Ovary (tissue), 9 donors: ENCODE measurements around the gene TNKS1BP1. TPM values are rescaled to one million over a fixed set of nuclear protein-coding genes. Genes with fewer than 3 reads are reported as not detected.
A peak's percentile ranks its signal among the peaks of the same experiment; 100 is the strongest.

Experiments
- DNase-seq, 5 donors: peaks; one replicate each; pipeline ENCODE4 v3.0.0-alpha.2; 2019 to 2020
- H3K27ac ChIP-seq, 2 donors: fragments of 200-600 bp; one replicate each; pipeline versions ENCODE4 v1.5.1 to v1.8.0; 2019 to 2022
- H3K27me3 ChIP-seq: fragments of 200-600 bp; one replicate; pipeline ENCODE4 v1.8.0; 2022
- H3K36me3 ChIP-seq: fragments of 200-600 bp; sonication (generic); one replicate; pipeline ENCODE4 v1.5.1; 2019
- H3K4me1 ChIP-seq: one replicate; pipeline ENCODE4 v1.8.1; 2013; ENCODE audit warnings: mild to moderate bottlenecking, moderate library complexity; ENCODE audit not compliant: insufficient read depth
- H3K4me3 ChIP-seq: fragments of 200-600 bp; sonication (generic); one replicate; pipeline ENCODE4 v1.5.1; 2017
- H3K9me3 ChIP-seq, 2 donors: fragments of 200-600 bp in 1 of 2; sonication (generic) in 1 of 2; one replicate each; pipeline versions ENCODE4 v1.5.1 to v1.8.1; 2013 to 2019; ENCODE audit warnings: mild to moderate bottlenecking in 1 of 2, moderate library complexity in 1 of 2
- EP300 ChIP-seq: sonication (generic); formaldehyde crosslinking; IDR thresholded peaks from one replicate; pipeline ENCODE4 v1.6.1; 2017; ENCODE audit warnings: antibody characterized with exemption
- POLR2A ChIP-seq: fragments of 450-650 bp; IDR thresholded peaks from one replicate; pipeline ENCODE4 v1.6.1; 2017; ENCODE audit warnings: antibody characterized with exemption, mild to moderate bottlenecking, moderate library complexity
- WGBS, 3 donors: extraction: QIAGEN DNeasy Blood & Tissue Kit in 1 of 3; methylation state at CpG; one replicate each; pipeline versions ENCODE4 v1.1.5 to v1.1.7; 2013 to 2017; 5-methylcytosine and 5-hydroxymethylcytosine counted together
- intact Hi-C, 4 donors: fragments of 100-400 bp; cut with DNase I; formaldehyde crosslinking; loops; one replicate each; pipeline versions ENCODE4 v1.11.0 to v1.15.1; 2022 to 2023
- polyA plus RNA-seq, 2 donors: library from polyadenylated mRNA; stranded (reverse); fragments of 200-250 nt in 1 of 2; fragments of 350-450 nt in 1 of 2; fragmentation: Illumina TruSeq in 1 of 2; extraction: RNeasy Lipid Tissue Mini Kit (QIAGEN cat#74804) in 1 of 2; gene quantifications; one replicate each; pipeline ENCODE4 v1.2.3, GENCODE V29; 2013 to 2014
- total RNA-seq, 7 donors: library from RNA; depleted of rRNA in 2 of 7; stranded (reverse); fragments of >200 nt in 2 of 7; fragmentation: NEBNext Ultra II Directional in 3 of 7; extraction: Animal tissue kit (Norgen Biotek cat#: 25700) in 3 of 7; gene quantifications; one replicate each; pipeline versions ENCODE4 v1.1.0 to v1.2.4, GENCODE V29; 2016 to 2023
- TF ChIP-seq, protein P1 (sequence below), 3 donors: fragments of 450-650 bp in 2 of 3; fragments of 200-600 bp in 1 of 3; IDR thresholded peaks; one replicate each; pipeline versions ENCODE4 v1.5.1 to v1.8.0; 2016 to 2022; ENCODE audit warnings: antibody characterized with exemption in 3 of 3, mild to moderate bottlenecking in 1 of 3
- donor health status: DM: no; HTN: no; CAD: no; lungs with moderate emphysema.
- donor health status: DM: no; HTN: no; CAD: no.
- donor health status: Bipolar disorder and iron deficiency.
- donor health status: DM: yes; HTN: yes; CAD: no.
- donor health status: DM: no; HTN: no; CAD: no.
- donor health status: DM: yes; HTN: yes; CAD: no.

The TNKS1BP1 gene
- total and polyA plus RNA-seq, 9 donors = 45.2 to 230 (median 132) TPM

DNA sequence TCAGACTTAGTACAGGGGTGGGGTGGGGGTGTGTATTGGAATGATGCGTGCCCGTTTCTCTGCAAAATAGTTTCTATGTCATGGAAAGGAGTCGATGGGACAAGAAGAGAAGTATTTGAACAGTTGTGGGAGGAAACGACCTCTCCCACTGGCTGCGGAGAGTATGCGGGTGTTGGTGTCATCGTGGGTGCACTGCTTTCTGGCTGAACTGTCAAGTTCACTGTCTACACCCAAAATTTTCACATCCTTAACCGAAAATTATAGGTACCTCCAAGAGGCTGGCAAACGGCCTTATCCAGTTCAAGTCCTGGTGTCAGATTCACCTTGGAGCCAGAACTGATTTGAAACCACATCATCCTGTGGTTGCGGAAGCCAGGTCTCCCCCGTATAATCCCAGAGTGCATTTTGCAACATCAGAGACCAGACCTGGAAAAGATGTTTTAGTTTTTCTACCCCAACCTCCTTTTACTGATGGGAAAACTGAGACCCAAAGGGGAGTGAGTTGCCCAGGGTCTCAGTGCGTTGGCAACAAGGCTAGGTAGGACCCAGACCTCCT is 11.4 kb upstream of the TNKS1BP1 start:
- H3K9me3 ChIP-seq = no peaks in the 10 kb centered on the region
- TF ChIP-seq POLR2A = no peak
- no peak for TF ChIP-seq EP300
- TF ChIP-seq, protein P1, sequence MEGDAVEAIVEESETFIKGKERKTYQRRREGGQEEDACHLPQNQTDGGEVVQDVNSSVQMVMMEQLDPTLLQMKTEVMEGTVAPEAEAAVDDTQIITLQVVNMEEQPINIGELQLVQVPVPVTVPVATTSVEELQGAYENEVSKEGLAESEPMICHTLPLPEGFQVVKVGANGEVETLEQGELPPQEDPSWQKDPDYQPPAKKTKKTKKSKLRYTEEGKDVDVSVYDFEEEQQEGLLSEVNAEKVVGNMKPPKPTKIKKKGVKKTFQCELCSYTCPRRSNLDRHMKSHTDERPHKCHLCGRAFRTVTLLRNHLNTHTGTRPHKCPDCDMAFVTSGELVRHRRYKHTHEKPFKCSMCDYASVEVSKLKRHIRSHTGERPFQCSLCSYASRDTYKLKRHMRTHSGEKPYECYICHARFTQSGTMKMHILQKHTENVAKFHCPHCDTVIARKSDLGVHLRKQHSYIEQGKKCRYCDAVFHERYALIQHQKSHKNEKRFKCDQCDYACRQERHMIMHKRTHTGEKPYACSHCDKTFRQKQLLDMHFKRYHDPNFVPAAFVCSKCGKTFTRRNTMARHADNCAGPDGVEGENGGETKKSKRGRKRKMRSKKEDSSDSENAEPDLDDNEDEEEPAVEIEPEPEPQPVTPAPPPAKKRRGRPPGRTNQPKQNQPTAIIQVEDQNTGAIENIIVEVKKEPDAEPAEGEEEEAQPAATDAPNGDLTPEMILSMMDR (IDR thresholded peaks at IDR 0.05) = no peak
- peak in 1 of 5 donors; percentile 24 for DNase-seq
- intact Hi-C loops = loop anchor here in 2 of 4 donors (5.0 to 10.0 kb wide), 2 partner anchors 86 to 89 kb away; partner anchors contain the start of gene SLC43A3 (in 1 of the 2)
- 14 to 15% (median 15%) methylated on average over 12 of the region's 12 CpGs for WGBS, 3 donors
- peak overlapping the region; percentile 83 for H3K4me3 ChIP-seq
- peaks cover 6% of the 10 kb centered on the region for H3K4me1 ChIP-seq
- peak overlapping the region; percentile 82 to 84 for H3K27ac ChIP-seq
- no peaks in the 10 kb centered on the region for H3K27me3 ChIP-seq
- H3K36me3 ChIP-seq = no peaks in the 10 kb centered on the region

DNA sequence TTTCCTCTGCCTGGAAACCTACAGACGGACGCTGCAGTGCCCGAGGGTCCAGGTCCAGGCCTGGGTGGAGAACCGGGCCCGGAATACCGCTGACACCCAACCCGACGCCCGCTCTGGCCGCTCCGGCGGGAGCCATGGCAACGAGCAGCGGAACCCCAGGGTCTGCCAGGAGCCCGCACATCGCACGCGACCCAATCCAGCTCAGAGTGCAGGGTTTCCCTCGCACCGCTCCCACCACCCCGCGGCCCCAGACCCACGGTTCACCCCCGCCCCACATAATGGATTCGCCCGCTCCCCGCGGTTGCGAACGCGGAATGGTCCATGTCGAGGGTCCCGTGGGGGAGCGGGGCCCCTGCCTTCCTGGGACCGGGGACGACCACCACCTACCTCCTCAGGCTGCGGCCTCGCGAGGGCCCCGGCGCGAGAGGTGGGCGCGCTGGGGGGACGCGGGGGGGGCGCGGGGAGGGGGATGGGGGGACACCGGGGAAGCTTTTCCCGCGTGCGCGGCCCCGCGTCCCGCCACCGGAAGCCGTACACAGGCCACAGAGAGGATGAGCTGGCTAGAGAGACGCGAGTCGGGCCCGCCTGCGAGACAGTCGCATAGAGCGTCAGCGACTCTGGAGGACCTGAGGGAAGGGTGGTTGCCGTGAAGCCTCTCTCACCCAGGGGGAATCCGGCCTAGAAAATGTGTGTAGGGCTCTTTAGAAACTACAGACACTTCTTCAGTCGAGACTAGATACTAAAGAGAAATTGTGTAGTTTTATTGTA is 10.8 kb upstream of the TNKS1BP1 start, which contains the start of gene SSRP1:
SSRP1 (minus strand) TSS at position 550 of the 768 bp plus-strand sequence. CDS start 771 bp downstream, outside the sequence.
- peak within 1 kb of the TSS; percentile 83 for H3K4me3 ChIP-seq
- H3K4me1 ChIP-seq = peaks cover 6% of the 10 kb centered on the region
- no peaks in the 10 kb centered on the region for H3K27me3 ChIP-seq
- DNase-seq = peak; percentile 85 to 91 (median 87)
- H3K36me3 ChIP-seq = no peaks in the 10 kb centered on the region
- intact Hi-C loops = loop anchor here in 2 of 4 donors (5.0 to 10.0 kb wide), 2 partner anchors 87 to 89 kb away; partner anchors contain the start of gene SLC43A3 (in 1 of the 2)
- 0% methylated on average over 34 to 69 of the region's 69 CpGs for WGBS, 3 donors
- no peak for TF ChIP-seq EP300
- TF ChIP-seq POLR2A = peak; percentile 51
- TF ChIP-seq, protein P1 (IDR thresholded peaks at IDR 0.05) = no peak
- H3K27ac ChIP-seq = peak within 1 kb of the TSS; percentile 82 to 84
- no peaks in the 10 kb centered on the region for H3K9me3 ChIP-seq

DNA sequence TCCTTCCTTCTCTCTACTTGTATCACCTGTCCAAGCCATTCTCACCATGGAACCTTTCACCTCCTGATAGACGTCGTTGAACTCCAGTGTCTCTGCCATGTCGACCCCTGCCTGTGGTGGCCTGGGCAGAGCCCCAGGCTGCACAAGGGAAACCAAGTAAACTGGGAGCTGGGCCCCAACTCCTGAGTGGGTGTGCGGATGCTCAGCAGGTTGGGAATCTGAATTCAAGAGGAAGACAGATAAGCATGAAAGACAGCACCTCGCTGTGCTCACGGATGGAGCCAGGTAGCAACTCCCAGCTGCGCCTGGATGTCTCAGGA is 10.2 kb upstream of the TNKS1BP1 start:
- WGBS, 3 donors = 3 to 7% (median 3%) methylated on average over 7 of the region's 7 CpGs
- TF ChIP-seq POLR2A = no peak
- no peak for TF ChIP-seq EP300
- TF ChIP-seq, protein P1 (IDR thresholded peaks at IDR 0.05) = no peak

DNA sequence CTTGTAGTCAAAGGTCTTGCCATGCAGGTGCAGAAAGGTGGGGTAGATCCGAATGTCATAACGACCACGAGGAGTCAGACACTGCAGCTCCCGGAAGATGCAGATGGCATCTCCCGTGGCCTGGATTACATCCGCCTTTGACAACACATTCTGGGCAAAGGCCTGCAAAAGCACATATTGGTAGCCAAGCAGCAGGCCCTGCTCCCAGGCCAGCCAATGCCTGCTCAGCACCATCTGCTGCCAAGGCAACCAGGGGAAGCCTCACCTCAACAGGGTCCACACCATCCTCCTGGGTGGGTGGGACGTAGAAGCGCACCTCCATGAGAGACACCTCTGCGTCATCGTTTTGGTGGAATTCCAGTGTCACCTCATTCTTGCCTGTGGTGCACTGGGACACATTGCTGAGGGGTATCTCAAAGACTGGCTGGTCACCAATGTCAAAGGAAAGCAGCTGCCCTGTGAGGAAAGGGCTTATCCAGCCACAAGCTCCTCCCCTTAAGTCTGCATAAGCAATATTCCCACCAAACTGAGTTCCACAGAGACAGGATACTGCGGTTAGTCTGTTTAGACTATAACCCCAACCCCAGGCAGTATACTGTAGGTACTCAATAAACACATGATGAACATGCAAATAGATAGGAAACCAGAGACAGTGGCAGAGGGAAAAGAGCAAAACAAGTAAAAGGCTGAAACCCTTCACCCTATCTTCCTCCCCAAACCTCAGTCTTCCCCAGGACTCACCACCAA is 8.1 kb upstream of the TNKS1BP1 start:
- H3K27me3 ChIP-seq = no peaks in the 10 kb centered on the region
- TF ChIP-seq EP300 (no peak), POLR2A (no peak)
- TF ChIP-seq, protein P1 (IDR thresholded peaks at IDR 0.05) = no peak
- no peak overlapping the region for H3K27ac ChIP-seq
- H3K36me3 ChIP-seq = no peaks in the 10 kb centered on the region
- no peaks in the 10 kb centered on the region for H3K9me3 ChIP-seq
- WGBS, 3 donors = 83 to 90% (median 89%) methylated on average over 11 of the region's 11 CpGs
- no peak for DNase-seq
- H3K4me1 ChIP-seq = peaks cover 6% of the 10 kb centered on the region
- H3K4me3 ChIP-seq = no peak overlapping the region
- intact Hi-C loops = loop anchor here in 1 of 4 donors (10.0 kb wide), 1 partner anchor 92 kb away; the partner anchor contains the start of gene SLC43A3

More for the DNA sequence above, 10.2 kb upstream of the TNKS1BP1 start:
- DNase-seq = no peak
- Histone ChIP-seq H3K9me3 (no peaks in the 10 kb centered on the region), H3K4me1 (peaks cover 6% of the 10 kb centered on the region), H3K27ac (peak overlapping the region; percentile 82 to 84), H3K36me3 (no peaks in the 10 kb centered on the region), H3K4me3 (peak overlapping the region; percentile 83), H3K27me3 (no peaks in the 10 kb centered on the region)
- intact Hi-C loops = loop anchor here in 2 of 4 donors (5.0 to 10.0 kb wide), 2 partner anchors 87 to 90 kb away; partner anchors contain the start of gene SLC43A3 (in 1 of the 2)
